ENCODE results near the gene CDK5RAP3.

DNA sequence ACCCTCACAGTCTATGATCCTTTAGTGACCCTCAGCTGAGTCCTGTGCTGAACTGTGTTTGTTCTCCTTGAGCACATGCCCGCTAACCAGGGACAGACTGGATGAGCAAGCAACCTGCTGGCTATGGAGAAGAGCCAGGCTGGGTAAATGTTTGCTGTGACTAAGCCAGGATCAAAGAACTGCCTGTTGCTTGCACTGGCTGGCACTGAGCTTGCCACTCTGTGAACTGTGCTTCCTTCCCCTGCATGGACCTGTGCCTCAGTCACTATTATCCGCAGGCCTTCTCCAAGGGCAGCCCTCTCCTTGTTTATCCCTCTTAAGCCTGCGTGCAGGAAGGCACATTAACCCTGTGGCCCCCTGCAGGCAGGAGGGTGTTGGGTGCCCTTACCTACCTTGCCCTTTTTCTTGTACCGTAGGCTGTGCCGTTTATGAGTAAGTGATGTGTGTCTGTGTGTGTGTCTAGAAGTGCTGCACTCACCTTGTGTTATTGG lies 22.2 kb upstream of the CDK5RAP3 start:
- TF ChIP-seq, protein P1, sequence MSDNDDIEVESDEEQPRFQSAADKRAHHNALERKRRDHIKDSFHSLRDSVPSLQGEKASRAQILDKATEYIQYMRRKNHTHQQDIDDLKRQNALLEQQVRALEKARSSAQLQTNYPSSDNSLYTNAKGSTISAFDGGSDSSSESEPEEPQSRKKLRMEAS (IDR thresholded peaks at IDR 0.05; ENCODE audit: insufficient read depth, insufficient read length): no peak
- TF ChIP-seq, protein P2, sequence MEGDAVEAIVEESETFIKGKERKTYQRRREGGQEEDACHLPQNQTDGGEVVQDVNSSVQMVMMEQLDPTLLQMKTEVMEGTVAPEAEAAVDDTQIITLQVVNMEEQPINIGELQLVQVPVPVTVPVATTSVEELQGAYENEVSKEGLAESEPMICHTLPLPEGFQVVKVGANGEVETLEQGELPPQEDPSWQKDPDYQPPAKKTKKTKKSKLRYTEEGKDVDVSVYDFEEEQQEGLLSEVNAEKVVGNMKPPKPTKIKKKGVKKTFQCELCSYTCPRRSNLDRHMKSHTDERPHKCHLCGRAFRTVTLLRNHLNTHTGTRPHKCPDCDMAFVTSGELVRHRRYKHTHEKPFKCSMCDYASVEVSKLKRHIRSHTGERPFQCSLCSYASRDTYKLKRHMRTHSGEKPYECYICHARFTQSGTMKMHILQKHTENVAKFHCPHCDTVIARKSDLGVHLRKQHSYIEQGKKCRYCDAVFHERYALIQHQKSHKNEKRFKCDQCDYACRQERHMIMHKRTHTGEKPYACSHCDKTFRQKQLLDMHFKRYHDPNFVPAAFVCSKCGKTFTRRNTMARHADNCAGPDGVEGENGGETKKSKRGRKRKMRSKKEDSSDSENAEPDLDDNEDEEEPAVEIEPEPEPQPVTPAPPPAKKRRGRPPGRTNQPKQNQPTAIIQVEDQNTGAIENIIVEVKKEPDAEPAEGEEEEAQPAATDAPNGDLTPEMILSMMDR (IDR thresholded peaks at IDR 0.05; ENCODE audit: extremely low read depth in 1 of 2, insufficient read depth in 1 of 2, low read depth in 1 of 2, low read length in 2 of 2): no peak
- TF ChIP-seq POLR2A (IDR thresholded peaks at IDR 0.05; ENCODE audit: low read depth, low read length): no peak
